ENCODE measurements around the gene LRMDA. TPM values are rescaled to one million over a fixed set of nuclear protein-coding genes. Genes with fewer than 3 reads are reported as not detected.

Gene LRMDA
- total RNA-seq, 1 experiment from 2014 or later, result 4.8 TPM

DNA sequence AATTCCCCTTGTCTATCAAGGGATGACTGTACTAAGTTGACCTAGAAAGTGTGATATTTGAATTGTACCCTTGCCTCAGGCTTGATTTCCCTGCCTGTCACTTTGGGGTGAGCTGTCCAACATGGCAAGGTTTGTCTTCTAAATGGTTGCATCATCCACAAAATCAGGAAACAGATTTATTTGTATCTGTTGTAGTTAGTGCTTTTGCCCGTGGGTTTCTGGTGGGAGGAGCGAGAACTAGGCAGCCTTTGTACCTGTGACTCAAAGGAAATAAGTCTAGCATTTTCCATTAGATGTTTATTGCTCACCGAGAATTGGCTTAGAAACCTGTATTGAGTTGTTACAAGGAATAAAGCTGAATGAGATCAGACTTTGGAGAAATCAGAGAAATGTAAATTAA lies 650.8 kb downstream of the LRMDA start:
- no peak overlapping the region for H3K4me3 ChIP-seq (replicated peaks in 1 of 2; ENCODE audit: low read depth in 1 of 2, low read length in 2 of 2)
- H3K27me3 ChIP-seq (ENCODE audit: insufficient read depth, low read length), result peaks cover 4% of the 10 kb centered on the region; the same call in 1 of the 2 replicates
- H3K9me2 ChIP-seq (ENCODE audit: insufficient read depth), result no peaks in the 10 kb centered on the region
- peaks cover 27 to 45% of the 10 kb centered on the region in 2 experiments for H3K4me1 ChIP-seq (ENCODE audit: control insufficient read depth in 1 of 2, insufficient read depth in 2 of 2, low read length in 2 of 2)
- no peaks in the 10 kb centered on the region for H3K79me2 ChIP-seq (ENCODE audit: insufficient read depth, low read length)
- H2AFZ ChIP-seq (ENCODE audit: low read depth, low read length, poor library complexity, severe bottlenecking), result no peak overlapping the region
- RAD21 ChIA-PET (ENCODE audit: low non-redundant PET in 1 of 2, low total read pairs in 2 of 2, uncharacterized antibody in 2 of 2, unreplicated experiment in 2 of 2), result no interaction called here
- no TSS peak for BruUV-seq (replicated peaks)
- H3K4me2 ChIP-seq (ENCODE audit: low read length), result peak overlapping the region; percentile 68
- no peaks in the 10 kb centered on the region for H3K36me3 ChIP-seq (ENCODE audit: control insufficient read depth in 1 of 2, insufficient read depth in 2 of 2, low read length in 2 of 2)
- no peak overlapping the region for H3K9ac ChIP-seq (ENCODE audit: low read length)
- H3K27ac ChIP-seq (ENCODE audit: low read depth, low read length), result no peak overlapping the region
- POLR2A ChIA-PET, result interaction anchor here (2.6 kb wide), 1 partner anchor 680 kb away, joined by 9 read pairs; the partner anchor contains the start of gene ZNF503
- intact Hi-C loops (cut with micrococcal nuclease), result no loop called here
- no peak for ATAC-seq
- DNase-seq (ENCODE audit: low read depth, low spot score), result no peak
- H4K20me1 ChIP-seq (ENCODE audit: insufficient read depth), result no peaks in the 10 kb centered on the region
- H3K9me3 ChIP-seq (ENCODE audit: control insufficient read depth in 1 of 2, insufficient read depth in 1 of 2, low read depth in 1 of 2, low read length in 2 of 2), result no peaks in the 10 kb centered on the region
- CTCF ChIA-PET, result interaction anchor here (3.1 kb wide), 1 partner anchor 46 kb away, joined by 11 read pairs; no protein-coding TSS in a partner anchor
- TF ChIP-seq SIN3A (IDR thresholded peaks at IDR 0.05; ENCODE audit: low read depth) (no peak), ZFX (IDR thresholded peaks at IDR 0.05) (no peak), EZH2phosphoT487 (IDR thresholded peaks at IDR 0.05; ENCODE audit: borderline replicate concordance) (no peak), ZNF274 (IDR thresholded peaks at IDR 0.05; ENCODE audit: low read depth, low read length) (no peak), POLR2AphosphoS5 (IDR thresholded peaks at IDR 0.05; ENCODE audit: low read depth, low read length) (no peak), CBX3 (IDR thresholded peaks at IDR 0.05; ENCODE audit: low read depth) (0 out of 2 replicates have a peak, but pooled peaks have one; percentile 26), EZH2 (IDR thresholded peaks at IDR 0.05) (no peak), CEBPB (IDR thresholded peaks at IDR 0.05; ENCODE audit: low read depth) (peak; percentile 72), SRF (IDR thresholded peaks at IDR 0.05; ENCODE audit: low read depth) (no peak), YY1 (IDR thresholded peaks at IDR 0.05; ENCODE audit: extremely low read depth, insufficient replicate concordance, low read depth, low read length) (no peak), POLR2A (IDR thresholded peaks at IDR 0.05; ENCODE audit: borderline replicate concordance, extremely low read depth, insufficient read depth, insufficient read length) (no peak), FOSL1 (IDR thresholded peaks at IDR 0.05; ENCODE audit: low read depth) (no peak; the same call in 1 of the 2 replicates), JUND (IDR thresholded peaks at IDR 0.05) (peak; percentile 14; the same call in 1 of the 2 replicates), EGR1 (IDR thresholded peaks at IDR 0.05; ENCODE audit: low read depth) (no peak), RAD21 (IDR thresholded peaks at IDR 0.05; ENCODE audit: low read depth) (no peak), SP1 (IDR thresholded peaks at IDR 0.05; ENCODE audit: low read depth) (peak; percentile 36; the same call in 1 of the 2 replicates), ELF1 (IDR thresholded peaks at IDR 0.05; ENCODE audit: borderline replicate concordance, low read depth) (no peak)
- TF ChIP-seq, protein P1, sequence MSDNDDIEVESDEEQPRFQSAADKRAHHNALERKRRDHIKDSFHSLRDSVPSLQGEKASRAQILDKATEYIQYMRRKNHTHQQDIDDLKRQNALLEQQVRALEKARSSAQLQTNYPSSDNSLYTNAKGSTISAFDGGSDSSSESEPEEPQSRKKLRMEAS (IDR thresholded peaks at IDR 0.05), result no peak
- TF ChIP-seq, protein P2, sequence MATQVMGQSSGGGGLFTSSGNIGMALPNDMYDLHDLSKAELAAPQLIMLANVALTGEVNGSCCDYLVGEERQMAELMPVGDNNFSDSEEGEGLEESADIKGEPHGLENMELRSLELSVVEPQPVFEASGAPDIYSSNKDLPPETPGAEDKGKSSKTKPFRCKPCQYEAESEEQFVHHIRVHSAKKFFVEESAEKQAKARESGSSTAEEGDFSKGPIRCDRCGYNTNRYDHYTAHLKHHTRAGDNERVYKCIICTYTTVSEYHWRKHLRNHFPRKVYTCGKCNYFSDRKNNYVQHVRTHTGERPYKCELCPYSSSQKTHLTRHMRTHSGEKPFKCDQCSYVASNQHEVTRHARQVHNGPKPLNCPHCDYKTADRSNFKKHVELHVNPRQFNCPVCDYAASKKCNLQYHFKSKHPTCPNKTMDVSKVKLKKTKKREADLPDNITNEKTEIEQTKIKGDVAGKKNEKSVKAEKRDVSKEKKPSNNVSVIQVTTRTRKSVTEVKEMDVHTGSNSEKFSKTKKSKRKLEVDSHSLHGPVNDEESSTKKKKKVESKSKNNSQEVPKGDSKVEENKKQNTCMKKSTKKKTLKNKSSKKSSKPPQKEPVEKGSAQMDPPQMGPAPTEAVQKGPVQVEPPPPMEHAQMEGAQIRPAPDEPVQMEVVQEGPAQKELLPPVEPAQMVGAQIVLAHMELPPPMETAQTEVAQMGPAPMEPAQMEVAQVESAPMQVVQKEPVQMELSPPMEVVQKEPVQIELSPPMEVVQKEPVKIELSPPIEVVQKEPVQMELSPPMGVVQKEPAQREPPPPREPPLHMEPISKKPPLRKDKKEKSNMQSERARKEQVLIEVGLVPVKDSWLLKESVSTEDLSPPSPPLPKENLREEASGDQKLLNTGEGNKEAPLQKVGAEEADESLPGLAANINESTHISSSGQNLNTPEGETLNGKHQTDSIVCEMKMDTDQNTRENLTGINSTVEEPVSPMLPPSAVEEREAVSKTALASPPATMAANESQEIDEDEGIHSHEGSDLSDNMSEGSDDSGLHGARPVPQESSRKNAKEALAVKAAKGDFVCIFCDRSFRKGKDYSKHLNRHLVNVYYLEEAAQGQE (IDR thresholded peaks at IDR 0.05; ENCODE audit: low read depth), result no peak
- TF ChIP-seq, protein P3, sequence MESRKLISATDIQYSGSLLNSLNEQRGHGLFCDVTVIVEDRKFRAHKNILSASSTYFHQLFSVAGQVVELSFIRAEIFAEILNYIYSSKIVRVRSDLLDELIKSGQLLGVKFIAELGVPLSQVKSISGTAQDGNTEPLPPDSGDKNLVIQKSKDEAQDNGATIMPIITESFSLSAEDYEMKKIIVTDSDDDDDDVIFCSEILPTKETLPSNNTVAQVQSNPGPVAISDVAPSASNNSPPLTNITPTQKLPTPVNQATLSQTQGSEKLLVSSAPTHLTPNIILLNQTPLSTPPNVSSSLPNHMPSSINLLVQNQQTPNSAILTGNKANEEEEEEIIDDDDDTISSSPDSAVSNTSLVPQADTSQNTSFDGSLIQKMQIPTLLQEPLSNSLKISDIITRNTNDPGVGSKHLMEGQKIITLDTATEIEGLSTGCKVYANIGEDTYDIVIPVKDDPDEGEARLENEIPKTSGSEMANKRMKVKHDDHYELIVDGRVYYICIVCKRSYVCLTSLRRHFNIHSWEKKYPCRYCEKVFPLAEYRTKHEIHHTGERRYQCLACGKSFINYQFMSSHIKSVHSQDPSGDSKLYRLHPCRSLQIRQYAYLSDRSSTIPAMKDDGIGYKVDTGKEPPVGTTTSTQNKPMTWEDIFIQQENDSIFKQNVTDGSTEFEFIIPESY (IDR thresholded peaks at IDR 0.05; ENCODE audit: extremely low read depth, insufficient replicate concordance, low read length), result no peak
- TF ChIP-seq, protein P4, sequence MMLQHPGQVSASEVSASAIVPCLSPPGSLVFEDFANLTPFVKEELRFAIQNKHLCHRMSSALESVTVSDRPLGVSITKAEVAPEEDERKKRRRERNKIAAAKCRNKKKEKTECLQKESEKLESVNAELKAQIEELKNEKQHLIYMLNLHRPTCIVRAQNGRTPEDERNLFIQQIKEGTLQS (IDR thresholded peaks at IDR 0.05), result no peak
- TF ChIP-seq, protein P5, sequence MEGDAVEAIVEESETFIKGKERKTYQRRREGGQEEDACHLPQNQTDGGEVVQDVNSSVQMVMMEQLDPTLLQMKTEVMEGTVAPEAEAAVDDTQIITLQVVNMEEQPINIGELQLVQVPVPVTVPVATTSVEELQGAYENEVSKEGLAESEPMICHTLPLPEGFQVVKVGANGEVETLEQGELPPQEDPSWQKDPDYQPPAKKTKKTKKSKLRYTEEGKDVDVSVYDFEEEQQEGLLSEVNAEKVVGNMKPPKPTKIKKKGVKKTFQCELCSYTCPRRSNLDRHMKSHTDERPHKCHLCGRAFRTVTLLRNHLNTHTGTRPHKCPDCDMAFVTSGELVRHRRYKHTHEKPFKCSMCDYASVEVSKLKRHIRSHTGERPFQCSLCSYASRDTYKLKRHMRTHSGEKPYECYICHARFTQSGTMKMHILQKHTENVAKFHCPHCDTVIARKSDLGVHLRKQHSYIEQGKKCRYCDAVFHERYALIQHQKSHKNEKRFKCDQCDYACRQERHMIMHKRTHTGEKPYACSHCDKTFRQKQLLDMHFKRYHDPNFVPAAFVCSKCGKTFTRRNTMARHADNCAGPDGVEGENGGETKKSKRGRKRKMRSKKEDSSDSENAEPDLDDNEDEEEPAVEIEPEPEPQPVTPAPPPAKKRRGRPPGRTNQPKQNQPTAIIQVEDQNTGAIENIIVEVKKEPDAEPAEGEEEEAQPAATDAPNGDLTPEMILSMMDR (IDR thresholded peaks at IDR 0.05 in 2 of 3, conservative IDR thresholded peaks at IDR 0.05 in 1 of 3; ENCODE audit: borderline replicate concordance in 1 of 3, insufficient read depth in 1 of 3, low read depth in 2 of 3, low read length in 2 of 3), result no peak

Data from HCT116 (cell line).